H9 (cell line): ENCODE measurements around the gene ABHD17C. TPM values are rescaled to one million over a fixed set of nuclear protein-coding genes. Genes with fewer than 3 reads are reported as not detected.

Experiments used
- DNase-seq: peaks from one replicate; pipeline ENCODE4 v3.0.0-alpha.2; 2017
- H2AFZ ChIP-seq: one replicate; pipeline ENCODE4 v1.6.1; 2013; ENCODE audit warnings: mild to moderate bottlenecking, low read length, control low read depth, moderate library complexity
- H2AK5ac ChIP-seq: 2 replicates; pipeline ENCODE4 v1.6.1; 2013; ENCODE audit warnings: low read length, control low read depth, mixed read lengths; ENCODE audit not compliant: insufficient read length
- H2BK120ac ChIP-seq: one replicate; pipeline ENCODE4 v1.6.1; 2013; ENCODE audit warnings: low read depth, mild to moderate bottlenecking, low read length, control low read depth, inconsistent platforms; ENCODE audit not compliant: poor library complexity, severe bottlenecking
- H2BK12ac ChIP-seq: 2 replicates; pipeline ENCODE4 v1.6.1; 2013; ENCODE audit warnings: low read length, control low read depth, mixed read lengths, low read depth; ENCODE audit not compliant: insufficient read length
- H2BK15ac ChIP-seq: 2 replicates; pipeline ENCODE4 v1.6.1; 2013; ENCODE audit warnings: low read depth, low read length, control low read depth
- H2BK20ac ChIP-seq: one replicate; pipeline ENCODE4 v1.6.1; 2013; ENCODE audit warnings: low read depth, mild to moderate bottlenecking, low read length, control low read depth, inconsistent platforms; ENCODE audit not compliant: poor library complexity, severe bottlenecking
- H2BK5ac ChIP-seq: 2 replicates; pipeline ENCODE4 v1.6.1; 2013; ENCODE audit warnings: low read length, control low read depth, mixed read lengths; ENCODE audit not compliant: insufficient read length
- H3K14ac ChIP-seq: 2 replicates; pipeline ENCODE4 v1.6.1; 2013; ENCODE audit warnings: low read length, control low read depth; ENCODE audit not compliant: insufficient read depth
- H3K18ac ChIP-seq: 2 replicates; pipeline ENCODE4 v1.6.1; 2013; ENCODE audit warnings: low read depth, mild to moderate bottlenecking, mixed read lengths, low read length, control low read depth; ENCODE audit not compliant: insufficient read length
- H3K23ac ChIP-seq: 2 replicates; pipeline ENCODE4 v1.6.1; 2013; ENCODE audit warnings: low read length, control low read depth, mixed read lengths, low read depth; ENCODE audit not compliant: insufficient read length
- H3K23me2 ChIP-seq: 2 replicates; pipeline ENCODE4 v1.6.1; 2013; ENCODE audit warnings: low read depth, mild to moderate bottlenecking, mixed read lengths, low read length, control low read depth; ENCODE audit not compliant: insufficient read length, poor library complexity, severe bottlenecking
- H3K27ac ChIP-seq: 2 replicates; pipeline ENCODE4 v1.5.1; 2013; ENCODE audit warnings: low read length, control low read depth, mixed read lengths, low read depth; ENCODE audit not compliant: insufficient read length
- H3K27me3 ChIP-seq: 2 replicates; pipeline ENCODE4 v1.6.1; 2013; ENCODE audit warnings: low read length, control low read depth, inconsistent platforms; ENCODE audit not compliant: insufficient read depth
- H3K4ac ChIP-seq: 2 replicates; pipeline ENCODE4 v1.6.1; 2013; ENCODE audit warnings: low read depth, mild to moderate bottlenecking, control low read depth, inconsistent platforms, low read length, moderate library complexity
- H3K4me1 ChIP-seq: 2 replicates; pipeline ENCODE4 v1.6.1; 2013; ENCODE audit warnings: low read length, control low read depth, inconsistent platforms; ENCODE audit not compliant: insufficient read depth
- H3K4me2 ChIP-seq: 2 replicates; pipeline ENCODE4 v1.6.1; 2013; ENCODE audit warnings: low read length, control low read depth, mixed read lengths; ENCODE audit not compliant: insufficient read length, insufficient read depth
- H3K56ac ChIP-seq: 2 replicates; pipeline ENCODE4 v1.6.1; 2013; ENCODE audit warnings: low read depth, mild to moderate bottlenecking, mixed read lengths, low read length, control low read depth; ENCODE audit not compliant: insufficient read length
- H3K79me1 ChIP-seq: 2 replicates; pipeline ENCODE4 v1.6.1; 2013; ENCODE audit warnings: low read depth, mild to moderate bottlenecking, moderate library complexity, low read length, control low read depth, inconsistent platforms; ENCODE audit not compliant: insufficient read depth, poor library complexity, severe bottlenecking
- H3K79me2 ChIP-seq: 2 replicates; pipeline ENCODE4 v1.6.1; 2013; ENCODE audit warnings: low read length, control low read depth, inconsistent platforms; ENCODE audit not compliant: insufficient read depth
- H3K9ac ChIP-seq: 2 replicates; pipeline ENCODE4 v1.6.1; 2013; ENCODE audit warnings: low read length, control low read depth, mixed read lengths; ENCODE audit not compliant: insufficient read length; ENCODE audit errors: extremely low read depth
- H3K9me3 ChIP-seq: one replicate; pipeline ENCODE4 v1.6.1; 2013; ENCODE audit warnings: low read depth, low read length, inconsistent platforms; ENCODE audit not compliant: control insufficient read depth
- H3T11ph ChIP-seq: one replicate; pipeline ENCODE4 v1.6.1; 2013; ENCODE audit warnings: mild to moderate bottlenecking, low read length, control low read depth, inconsistent platforms
- H4K20me1 ChIP-seq: one replicate; pipeline ENCODE4 v1.6.1; 2013; ENCODE audit not compliant: control insufficient read depth, insufficient read length, insufficient read depth
- H4K5ac ChIP-seq: 2 replicates; pipeline ENCODE4 v1.6.1; 2013; ENCODE audit warnings: low read depth, mild to moderate bottlenecking, mixed read lengths, low read length, control low read depth; ENCODE audit not compliant: insufficient read length
- H4K8ac ChIP-seq: replicated peaks from 2 replicates; pipeline ENCODE4 v1.6.1; 2013; ENCODE audit warnings: low read length, control low read depth, mixed read lengths, low read depth; ENCODE audit not compliant: insufficient read length
- H4K91ac ChIP-seq: 2 replicates; pipeline ENCODE4 v1.6.1; 2013; ENCODE audit warnings: low read depth, mild to moderate bottlenecking, moderate library complexity, mixed read lengths, low read length, control low read depth; ENCODE audit not compliant: insufficient read length
- H3K27ac Mint-ChIP-seq, 3 experiments: 2 replicates in 2 of 3; 3 replicates in 1 of 3; pipeline ENCODE4 v1.8.0; 2020 to 2021; ENCODE audit warnings: mixed read lengths in 3 of 3, mild to moderate bottlenecking in 1 of 3, moderate library complexity in 1 of 3
- H3K27me3 Mint-ChIP-seq: 2 replicates; pipeline ENCODE4 v1.8.0; 2021; ENCODE audit warnings: low read depth, mild to moderate bottlenecking, moderate library complexity, mixed read lengths
- H3K36me3 Mint-ChIP-seq, 3 experiments: 2 replicates in 2 of 3; 3 replicates in 1 of 3; pipeline ENCODE4 v1.8.0; 2020 to 2021; ENCODE audit warnings: low read depth in 3 of 3, mixed read lengths in 3 of 3; ENCODE audit not compliant: insufficient read depth in 1 of 3
- H3K4me1 Mint-ChIP-seq, 2 experiments: 2 replicates each; pipeline ENCODE4 v1.8.0; 2020; ENCODE audit warnings: mixed read lengths in 2 of 2
- H3K4me3 Mint-ChIP-seq, 2 experiments: 2 replicates in 1 of 2; 3 replicates in 1 of 2; pipeline ENCODE4 v1.8.0; 2020 to 2021; ENCODE audit warnings: mild to moderate bottlenecking in 2 of 2, mixed read lengths in 2 of 2, moderate library complexity in 1 of 2
- H3K9me3 Mint-ChIP-seq, 2 experiments: 2 replicates in 1 of 2; 3 replicates in 1 of 2; pipeline ENCODE4 v1.8.0; 2020; ENCODE audit warnings: mild to moderate bottlenecking in 2 of 2, mixed read lengths in 2 of 2, moderate library complexity in 1 of 2
- CTCF ChIP-seq: fragments of 200-600 bp; sonication (generic); conservative IDR thresholded peaks from 3 replicates; pipeline ENCODE4 v1.8.0; 2021; ENCODE audit warnings: antibody characterized with exemption, mild to moderate bottlenecking
- WGBS: extraction: QIAGEN DNeasy Blood & Tissue Kit; methylation state at CpG from one replicate; pipeline ENCODE4 v1.1.7; 2013; ENCODE audit warnings: missing lambda C conversion rate, low lambda C conversion rate, mixed read lengths; ENCODE audit not compliant: insufficient read length; ENCODE audit errors: extremely low coverage; 5-methylcytosine and 5-hydroxymethylcytosine counted together
- total RNA-seq: library from RNA; stranded (reverse); gene quantifications from 2 replicates; pipeline ENCODE4 v1.2.1, GENCODE V29; 2021

ABHD17C gene
- total RNA-seq, 1 experiment from 2014 or later, result 21.5 TPM

GRCh38 chr15:80777137-80777536 lies 82.0 kb downstream of the ABHD17C start:
- no peaks in the 10 kb centered on the region for H3K79me1 ChIP-seq
- no peak overlapping the region for H2BK15ac ChIP-seq
- H3K79me2 ChIP-seq, result no peaks in the 10 kb centered on the region
- no peaks in the 10 kb centered on the region for H3K9me3 ChIP-seq
- H3K56ac ChIP-seq, result no peak overlapping the region
- peaks cover 55% of the 10 kb centered on the region for H3K27me3 Mint-ChIP-seq
- no peak overlapping the region for H3K4me2 ChIP-seq
- H3K27ac ChIP-seq, result no peak overlapping the region
- H3K36me3 Mint-ChIP-seq, result no peaks in the 10 kb centered on the region
- H3K4ac ChIP-seq, result no peak overlapping the region
- H2AK5ac ChIP-seq, result no peak overlapping the region
- H3K18ac ChIP-seq, result no peak overlapping the region
- no peak for DNase-seq
- no peak overlapping the region for H2AFZ ChIP-seq
- peaks cover 12% of the 10 kb centered on the region in 2 experiments for H3K4me1 Mint-ChIP-seq
- H2BK12ac ChIP-seq, result no peak overlapping the region
- H4K91ac ChIP-seq, result no peak overlapping the region
- H4K5ac ChIP-seq, result no peak overlapping the region
- no peaks in the 10 kb centered on the region for H3K4me1 ChIP-seq
- no peaks in the 10 kb centered on the region for H4K20me1 ChIP-seq
- H3K27me3 ChIP-seq, result peaks cover 8% of the 10 kb centered on the region; the same call in 1 of the 2 replicates
- H3T11ph ChIP-seq, result no peak overlapping the region
- H3K9me3 Mint-ChIP-seq, result no peaks in the 10 kb centered on the region
- no peak overlapping the region for H2BK120ac ChIP-seq
- H3K23me2 ChIP-seq, result peaks cover 18% of the 10 kb centered on the region
- WGBS, result no CpG with 5 or more reads among the region's 8 CpGs
- no peak overlapping the region for H3K23ac ChIP-seq
- no peak overlapping the region for H2BK20ac ChIP-seq
- no peak overlapping the region for H3K14ac ChIP-seq
- no peak overlapping the region for H3K27ac Mint-ChIP-seq
- no peak overlapping the region for H3K4me3 Mint-ChIP-seq
- H2BK5ac ChIP-seq, result no peak overlapping the region
- TF ChIP-seq CTCF, result no peak
- H4K8ac ChIP-seq, result no peak overlapping the region
- no peak overlapping the region for H3K9ac ChIP-seq
